Measurements from ENCODE around the gene LINS1. TPM values are rescaled to one million over a fixed set of nuclear protein-coding genes. Genes with fewer than 3 reads are reported as not detected.

Gene LINS1
- polyA plus RNA-seq, 2 of the 4 experiments (the other 2 are of a cell fraction) = 10.0 to 24.6 TPM

- no peak for FAIRE-seq
- no peak overlapping the region for H3K27ac ChIP-seq
- CTCF ChIA-PET = interaction anchor here (2.9 to 3.8 kb wide), 2 partner anchors 13 to 209 kb away, joined by 10 to 19 read pairs; no protein-coding TSS in a partner anchor
- no peak overlapping the region for H3K4me3 ChIP-seq
- no peak overlapping the region for H3K4me2 ChIP-seq
- H3K9me3 ChIP-seq = no peaks in the 10 kb centered on the region
- DNase-seq (ENCODE audit: low read depth in 1 of 2, low spot score in 1 of 2) = no peak
- 91% methylated on average over 35 of the region's 50 CpGs for WGBS (ENCODE audit: missing lambda C conversion rate)
- POLR2A ChIA-PET = no interaction called here
- H3K4me1 ChIP-seq = no peaks in the 10 kb centered on the region; the same call in 2 of the 3 replicates
- TF ChIP-seq JUNB (IDR thresholded peaks at IDR 0.05) = no peak
- TF ChIP-seq TFCP2L1 (CRISPR knock-in tag; IDR thresholded peaks at IDR 0.05) = no peak
- no peak for TF ChIP-seq POLR2A (IDR thresholded peaks at IDR 0.05; ENCODE audit: low read length)
- peak in 1 of 2 experiments; percentile 19; a peak in 1 of 6 replicates for ATAC-seq
Observed at GRCh38 chr15:100558771-100559254, 43.2 kb downstream of the LINS1 start.

GRCh38 chr15:100553468-100553867 lies 48.5 kb downstream of the LINS1 start:
- Histone ChIP-seq H3K4me1 (no peaks in the 10 kb centered on the region), H3K9me3 (no peaks in the 10 kb centered on the region), H3K27ac (no peak overlapping the region), H3K4me3 (no peak overlapping the region), H3K4me2 (no peak overlapping the region)
- WGBS (ENCODE audit: missing lambda C conversion rate) = 82% methylated on average over 16 of the region's 16 CpGs
- DNase-seq (ENCODE audit: low read depth in 1 of 2, low spot score in 1 of 2) = no peak
- ChIA-PET POLR2A (no interaction called here), CTCF (no interaction called here)
- TF ChIP-seq MYC (IDR thresholded peaks at IDR 0.05; ENCODE audit: borderline replicate concordance, low read length) (no peak), HMGXB4 (CRISPR knock-in tag; IDR thresholded peaks at IDR 0.05; ENCODE audit: borderline replicate concordance) (no peak), FOSB (CRISPR knock-in tag; IDR thresholded peaks at IDR 0.05) (no peak), BCL3 (IDR thresholded peaks at IDR 0.05) (no peak), SREBF2 (IDR thresholded peaks at IDR 0.05) (no peak), FOXS1 (CRISPR knock-in tag; IDR thresholded peaks at IDR 0.05) (no peak), HEYL (CRISPR knock-in tag; IDR thresholded peaks at IDR 0.05) (no peak), BHLHE40 (IDR thresholded peaks at IDR 0.05; ENCODE audit: low read depth, low read length) (no peak), ATOH8 (CRISPR knock-in tag; IDR thresholded peaks at IDR 0.05; ENCODE audit: low read depth) (no peak), HDAC2 (IDR thresholded peaks at IDR 0.05) (no peak), KDM1A (IDR thresholded peaks at IDR 0.05; ENCODE audit: low read depth) (no peak)
- ATAC-seq = no peak
- no peak for FAIRE-seq

- ChIA-PET POLR2A (no interaction called here), CTCF (interaction anchor here (0.9 kb wide), 1 partner anchor 22 kb away, joined by 3 read pairs; no protein-coding TSS in a partner anchor)
- Histone ChIP-seq H3K4me1 (no peaks in the 10 kb centered on the region), H3K9me3 (no peaks in the 10 kb centered on the region), H3K4me3 (no peak overlapping the region), H3K27ac (no peak overlapping the region), H3K4me2 (no peak overlapping the region)
- DNase-seq (ENCODE audit: low read depth in 1 of 2, low spot score in 1 of 2) (no peak), FAIRE-seq (no peak), ATAC-seq (peak; percentile 26 to 36; a peak in 4 of 6 replicates)
- WGBS (ENCODE audit: missing lambda C conversion rate) = 16% methylated on average over 5 of the region's 5 CpGs
- TF ChIP-seq RFX5 (IDR thresholded peaks at IDR 0.05) (no peak), CEBPB (IDR thresholded peaks at IDR 0.05) (no peak), KDM1A (IDR thresholded peaks at IDR 0.05; ENCODE audit: low read depth) (no peak), ELK1 (IDR thresholded peaks at IDR 0.05; ENCODE audit: low read depth, low read length) (no peak), MAZ (IDR thresholded peaks at IDR 0.05; ENCODE audit: borderline replicate concordance, low read depth, low read length) (no peak), CBX2 (IDR thresholded peaks at IDR 0.05; ENCODE audit: borderline replicate concordance, low read depth) (no peak), ATOH8 (CRISPR knock-in tag; IDR thresholded peaks at IDR 0.05; ENCODE audit: low read depth) (no peak), POLR2AphosphoS2 (conservative IDR thresholded peaks at IDR 0.05; ENCODE audit: low read length) (no peak), CBX8 (IDR thresholded peaks at IDR 0.05) (no peak), KDM5A (IDR thresholded peaks at IDR 0.05) (no peak), BCL3 (IDR thresholded peaks at IDR 0.05) (no peak), SREBF2 (IDR thresholded peaks at IDR 0.05) (no peak), ESRRA (IDR thresholded peaks at IDR 0.05; ENCODE audit: borderline replicate concordance, low read length) (no peak), RAD21 (conservative IDR thresholded peaks at IDR 0.05 in 1 of 2, IDR thresholded peaks at IDR 0.05 in 1 of 2) (no peak), MAX (IDR thresholded peaks at IDR 0.05) (no peak), TP53 (CRISPR knock-in tag; IDR thresholded peaks at IDR 0.05) (no peak), FOSB (CRISPR knock-in tag; IDR thresholded peaks at IDR 0.05) (no peak), ZFP36 (IDR thresholded peaks at IDR 0.05; ENCODE audit: borderline replicate concordance, partially characterized antibody) (no peak), HEYL (CRISPR knock-in tag; IDR thresholded peaks at IDR 0.05) (no peak)
Observed at GRCh38 chr15:100547961-100548360, 54.0 kb downstream of the LINS1 start.
